Stimulated activated effector memory CD8-positive, alpha-beta T cell treated with anti-CD3 and anti-CD28 coated beads, Interleukin-12 subunit alpha, Interleukin-12 subunit beta, amount 100 ng/mL, for 72 hours (primary cell): ENCODE measurements around the gene ARHGEF39.

Experiments
- ATAC-seq: fragments of 150-1000 bp; cut with Tn5 transposase; 2 replicates; pipeline ENCODE4 v1.10.0; 2021
- DNase-seq, 2 donors: peaks; one replicate each; pipeline ENCODE4 v3.0.0; 2021 to 2022; ENCODE audit warnings: low spot score in 2 of 2
- H3K27ac Mint-ChIP-seq: one replicate; pipeline ENCODE4 v1.8.0; 2022; ENCODE audit warnings: mild to moderate bottlenecking, mixed read lengths
- H3K36me3 Mint-ChIP-seq: one replicate; pipeline ENCODE4 v1.8.0; 2022; ENCODE audit warnings: mild to moderate bottlenecking, mixed read lengths
- H3K4me1 Mint-ChIP-seq: one replicate; pipeline ENCODE4 v1.8.0; 2022; ENCODE audit warnings: mixed read lengths
- H3K4me3 Mint-ChIP-seq: one replicate; pipeline ENCODE4 v1.8.0; 2022; ENCODE audit warnings: mild to moderate bottlenecking, mixed read lengths
- H3K9me3 Mint-ChIP-seq: one replicate; pipeline ENCODE4 v1.8.0; 2022; ENCODE audit warnings: mixed read lengths

The ARHGEF39 gene

GRCh38 chr9:35700031-35700430, 35.0 kb upstream of the ARHGEF39 start:
- ATAC-seq (no peak), DNase-seq (no peak)
- Mint-ChIP-seq H3K36me3 (no peaks in the 10 kb centered on the region), H3K4me1 (peaks cover 23% of the 10 kb centered on the region), H3K4me3 (no peak overlapping the region), H3K27ac (no peak overlapping the region), H3K9me3 (no peaks in the 10 kb centered on the region)

GRCh38 chr9:35698231-35698630, 33.2 kb upstream of the ARHGEF39 start:
- no peak for DNase-seq
- Mint-ChIP-seq H3K9me3 (no peaks in the 10 kb centered on the region), H3K4me3 (no peak overlapping the region), H3K36me3 (peaks cover 3% of the 10 kb centered on the region), H3K4me1 (peaks cover 23% of the 10 kb centered on the region), H3K27ac (peak overlapping the region; percentile 76)
- no peak for ATAC-seq

- DNase-seq (no peak), ATAC-seq (peak; percentile 5)
- Mint-ChIP-seq H3K9me3 (no peaks in the 10 kb centered on the region), H3K4me1 (peaks cover 18% of the 10 kb centered on the region), H3K36me3 (peaks cover 4% of the 10 kb centered on the region), H3K27ac (peak overlapping the region; percentile 76), H3K4me3 (no peak overlapping the region)
Measured at GRCh38 chr9:35697486-35697885, 32.5 kb upstream of the ARHGEF39 start.

- Mint-ChIP-seq H3K27ac (peak overlapping the region; percentile 76), H3K9me3 (no peaks in the 10 kb centered on the region), H3K36me3 (peaks cover 10% of the 10 kb centered on the region), H3K4me1 (peaks cover 24% of the 10 kb centered on the region), H3K4me3 (no peak overlapping the region)
- ATAC-seq = peak; percentile 87
- DNase-seq = peak; percentile 45 to 75
Measured at GRCh38 chr9:35696520-35697215, 31.7 kb upstream of the ARHGEF39 start.

DNA sequence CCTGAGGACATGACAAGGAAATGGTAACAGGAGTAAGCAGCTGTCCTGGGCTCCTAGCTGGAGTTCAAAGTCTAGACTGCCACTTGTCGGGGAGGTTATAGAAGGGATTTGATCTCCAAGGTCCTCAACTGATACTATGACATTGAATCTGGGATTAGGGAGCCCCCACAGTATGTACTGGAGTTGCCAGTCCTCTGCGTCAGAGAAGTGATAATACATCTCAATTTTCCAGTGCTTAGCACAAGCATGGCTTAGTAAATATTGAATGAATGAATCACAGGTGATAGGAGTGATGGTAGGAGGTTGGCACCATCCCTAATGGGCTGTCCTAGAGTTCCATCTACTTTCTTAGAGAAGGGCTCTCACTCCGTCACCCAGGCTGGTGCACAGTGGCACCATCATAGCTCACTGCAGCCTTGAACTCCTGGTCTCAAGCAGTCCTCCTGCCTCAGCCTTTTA, 31.0 kb upstream of the ARHGEF39 start:
- H3K9me3 Mint-ChIP-seq = no peaks in the 10 kb centered on the region
- ATAC-seq (no peak), DNase-seq (no peak)
- peak overlapping the region; percentile 76 for H3K27ac Mint-ChIP-seq
- H3K4me3 Mint-ChIP-seq = no peak overlapping the region
- H3K4me1 Mint-ChIP-seq = peaks cover 31% of the 10 kb centered on the region
- H3K36me3 Mint-ChIP-seq = peaks cover 12% of the 10 kb centered on the region

- Mint-ChIP-seq H3K9me3 (no peaks in the 10 kb centered on the region), H3K36me3 (peaks cover 12% of the 10 kb centered on the region), H3K4me1 (peaks cover 44% of the 10 kb centered on the region), H3K27ac (peak overlapping the region; percentile 86), H3K4me3 (peak overlapping the region; percentile 78)
- ATAC-seq (no peak), DNase-seq (no peak)
Measured at GRCh38 chr9:35691757-35692301, 26.8 kb upstream of the ARHGEF39 start.

DNA sequence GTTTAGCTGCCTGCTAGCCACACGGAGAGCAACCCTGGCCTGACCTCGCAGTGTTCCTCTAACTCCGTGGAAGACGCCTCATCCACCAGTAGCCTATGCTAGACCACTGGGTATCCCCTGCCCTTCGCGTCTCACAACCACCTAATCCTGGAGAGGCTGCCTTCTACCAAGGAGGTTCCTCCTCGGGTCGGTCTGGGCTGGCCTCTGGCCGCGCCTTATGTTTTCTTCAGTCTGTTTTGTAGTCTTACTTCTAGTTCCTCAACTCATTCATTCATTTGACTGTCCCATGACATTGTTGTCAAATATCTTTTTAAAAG, 26.3 kb upstream of the ARHGEF39 start:
- H3K36me3 Mint-ChIP-seq = peaks cover 12% of the 10 kb centered on the region
- H3K27ac Mint-ChIP-seq = peak overlapping the region; percentile 86
- H3K9me3 Mint-ChIP-seq = no peaks in the 10 kb centered on the region
- peak in 1 of 2 donors; percentile 59 for DNase-seq
- H3K4me3 Mint-ChIP-seq = peak overlapping the region; percentile 78
- no peak for ATAC-seq
- H3K4me1 Mint-ChIP-seq = peaks cover 39% of the 10 kb centered on the region

DNA sequence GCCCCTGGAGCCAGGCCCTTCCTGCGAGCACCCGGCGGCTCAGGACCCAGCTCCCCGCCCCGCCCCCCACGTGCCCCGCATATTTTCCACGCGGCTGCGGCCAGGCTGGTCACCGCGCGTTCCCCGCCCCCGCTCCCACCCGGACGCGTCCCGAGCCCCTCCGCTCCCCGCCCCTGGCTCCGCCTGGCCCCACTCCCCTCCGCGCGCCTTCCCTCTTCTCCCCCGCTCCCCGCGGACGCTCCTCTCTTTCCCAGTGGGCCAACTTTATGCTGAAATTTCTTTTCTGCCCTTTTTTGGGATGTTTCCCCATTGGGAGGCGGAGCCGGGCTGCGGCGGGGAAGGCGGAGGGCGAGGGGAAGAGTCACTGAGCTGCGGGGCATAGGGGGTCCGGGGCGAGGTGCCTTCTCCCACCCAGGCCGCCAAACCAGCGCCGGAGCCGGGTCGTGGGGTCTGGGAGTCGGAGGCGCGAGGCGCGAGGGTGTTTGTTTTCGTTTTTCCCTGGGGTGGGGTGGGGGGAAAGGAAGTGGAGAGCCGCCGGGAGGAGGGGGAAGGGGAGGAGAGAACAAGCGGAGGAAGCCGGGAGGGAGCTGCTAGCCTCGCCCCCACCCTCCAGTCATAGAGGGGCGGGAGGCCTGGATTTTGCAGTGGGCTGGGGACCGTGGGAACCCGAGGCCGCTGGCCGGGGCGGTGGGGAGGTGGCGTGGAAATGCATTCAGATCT, 25.8 kb upstream of the ARHGEF39 start:
- Mint-ChIP-seq H3K27ac (peak overlapping the region; percentile 86), H3K36me3 (peaks cover 12% of the 10 kb centered on the region), H3K9me3 (no peaks in the 10 kb centered on the region), H3K4me3 (peak overlapping the region; percentile 78), H3K4me1 (peaks cover 37% of the 10 kb centered on the region)
- DNase-seq = peak in 1 of 2 donors; percentile 57
- peak; percentile 22 for ATAC-seq

DNA sequence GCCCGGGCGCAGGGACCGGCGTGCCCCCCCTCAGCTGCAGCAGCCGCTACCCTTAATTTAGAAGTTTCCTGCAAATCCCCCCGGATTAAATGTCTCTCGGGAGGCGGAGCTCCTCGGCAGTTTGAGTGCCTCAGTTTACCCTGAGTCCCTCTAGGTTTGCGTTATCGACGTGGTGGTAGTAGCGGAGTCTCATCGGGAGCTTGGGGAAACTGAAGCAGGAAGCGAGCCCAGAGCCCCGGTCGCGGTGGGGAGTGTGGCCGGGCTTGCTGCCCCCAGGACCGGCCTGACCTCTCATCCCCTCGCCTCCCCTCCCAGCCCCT, 25.3 kb upstream of the ARHGEF39 start:
- H3K27ac Mint-ChIP-seq = peak overlapping the region; percentile 86
- H3K36me3 Mint-ChIP-seq = peaks cover 12% of the 10 kb centered on the region
- H3K9me3 Mint-ChIP-seq = no peaks in the 10 kb centered on the region
- ATAC-seq (no peak), DNase-seq (no peak)
- H3K4me3 Mint-ChIP-seq = peak overlapping the region; percentile 78
- peaks cover 37% of the 10 kb centered on the region for H3K4me1 Mint-ChIP-seq

DNA sequence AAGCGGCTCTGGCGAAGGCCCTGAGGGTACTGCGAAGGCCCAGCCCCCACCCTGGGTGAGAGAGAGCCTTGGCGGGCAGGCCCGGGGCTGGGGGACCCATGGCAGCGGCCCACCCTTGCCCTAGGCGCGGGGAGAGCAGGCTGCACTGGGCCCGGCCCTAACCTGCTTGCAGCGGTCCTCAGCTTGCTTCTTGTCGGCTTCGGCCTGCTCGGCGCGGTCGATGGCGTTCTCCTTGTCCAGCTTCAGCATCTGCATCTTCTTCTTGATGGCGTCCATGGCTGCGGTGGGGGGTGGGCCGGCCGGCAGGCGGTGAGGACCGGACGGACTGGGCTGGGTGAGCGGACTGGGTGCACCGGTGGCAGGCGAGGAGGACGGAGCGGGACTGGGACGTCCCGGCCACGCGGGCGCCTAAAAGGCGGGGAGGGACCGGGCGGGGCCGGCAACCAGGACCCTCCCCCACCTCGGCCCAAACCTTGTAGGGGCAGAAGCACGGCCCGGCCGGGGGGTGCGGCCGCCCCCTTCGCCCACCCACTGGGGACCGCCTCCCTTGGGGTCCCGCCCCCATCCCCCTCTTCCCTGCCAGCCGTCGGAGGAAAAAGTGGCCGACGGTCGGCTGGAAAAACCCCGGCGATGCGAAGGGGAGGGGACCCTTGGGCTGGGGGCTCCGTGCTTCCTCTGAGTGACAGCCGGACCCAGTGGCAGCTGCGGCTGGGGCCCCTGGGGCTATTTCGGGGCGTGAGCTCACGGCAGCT, 24.7 kb upstream of the ARHGEF39 start, which contains the start of gene TPM2:
TSS of gene TPM2 (minus strand) at position 384 of the 752 bp plus-strand sequence. CDS start at position 276, 108 bp downstream.
- Mint-ChIP-seq H3K4me3 (peak within 1 kb of the TSS; percentile 78), H3K36me3 (peaks cover 12% of the 10 kb centered on the region), H3K9me3 (no peaks in the 10 kb centered on the region), H3K4me1 (peaks cover 37% of the 10 kb centered on the region), H3K27ac (peak within 1 kb of the TSS; percentile 86)
- ATAC-seq (no peak), DNase-seq (no peak)

DNA sequence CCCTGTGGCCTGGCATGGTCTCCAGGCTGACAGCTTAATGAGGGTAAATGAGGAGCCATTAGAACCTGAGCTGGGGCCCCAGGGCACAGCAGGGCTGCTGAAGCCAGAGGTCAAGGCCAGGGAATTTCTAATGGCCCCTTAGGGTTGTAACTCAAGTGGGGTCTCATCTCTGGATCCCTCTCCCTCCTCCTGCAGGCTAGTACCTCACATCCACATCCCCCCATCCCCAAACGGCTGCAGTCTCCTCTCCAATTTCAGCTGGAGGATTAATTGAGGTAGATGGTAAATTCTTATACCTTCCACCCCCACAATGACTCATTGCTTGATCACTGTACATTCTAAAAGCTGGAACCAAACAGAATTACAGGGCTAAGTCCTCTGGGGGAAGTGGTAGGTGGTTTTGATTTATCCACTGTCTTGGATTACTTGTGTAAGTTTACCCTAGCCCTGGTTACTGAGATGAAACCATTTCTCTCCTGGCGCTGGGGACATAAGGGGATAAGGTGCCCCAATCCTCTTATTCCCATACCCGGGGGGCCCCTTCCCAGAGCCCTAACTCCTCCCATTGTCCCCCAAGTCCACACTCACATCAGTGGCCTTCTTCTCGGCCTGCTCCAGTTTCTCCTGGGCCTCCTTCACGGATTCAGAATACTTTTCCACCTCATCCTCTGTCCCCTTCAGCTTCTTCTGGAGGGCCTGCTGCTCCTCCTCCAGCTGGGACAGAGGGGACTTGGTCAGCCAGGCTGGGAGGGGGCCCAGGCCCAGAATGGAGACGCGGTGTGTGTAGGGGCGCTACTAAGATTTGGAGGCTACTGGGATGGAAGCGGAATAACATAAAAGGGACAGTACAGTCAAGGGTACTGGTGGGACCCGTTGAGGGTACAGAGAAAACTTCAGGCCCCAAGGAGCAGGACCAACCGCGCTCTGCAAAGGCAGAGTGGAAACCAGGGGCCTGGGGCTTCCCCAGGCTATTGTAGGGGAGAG, 23.9 kb upstream of the ARHGEF39 start:
- Mint-ChIP-seq H3K4me3 (peak overlapping the region; percentile 78), H3K4me1 (peaks cover 37% of the 10 kb centered on the region), H3K9me3 (no peaks in the 10 kb centered on the region), H3K27ac (no peak overlapping the region), H3K36me3 (peaks cover 12% of the 10 kb centered on the region)
- DNase-seq (no peak), ATAC-seq (peak; percentile 87)

- Mint-ChIP-seq H3K4me1 (peaks cover 37% of the 10 kb centered on the region), H3K9me3 (no peaks in the 10 kb centered on the region), H3K36me3 (peaks cover 8% of the 10 kb centered on the region), H3K27ac (peak overlapping the region; percentile 26), H3K4me3 (peak overlapping the region; percentile 78)
- ATAC-seq (no peak), DNase-seq (no peak)
Measured at GRCh38 chr9:35687972-35688557, 23.1 kb upstream of the ARHGEF39 start.

- ATAC-seq = no peak
- Mint-ChIP-seq H3K4me1 (peaks cover 44% of the 10 kb centered on the region), H3K4me3 (no peak overlapping the region), H3K27ac (peak overlapping the region; percentile 26), H3K36me3 (peaks cover 8% of the 10 kb centered on the region), H3K9me3 (no peaks in the 10 kb centered on the region)
- no peak for DNase-seq
Measured at GRCh38 chr9:35687306-35687705, 22.3 kb upstream of the ARHGEF39 start.
